Measurements from ENCODE around the gene C10orf90.

DNA sequence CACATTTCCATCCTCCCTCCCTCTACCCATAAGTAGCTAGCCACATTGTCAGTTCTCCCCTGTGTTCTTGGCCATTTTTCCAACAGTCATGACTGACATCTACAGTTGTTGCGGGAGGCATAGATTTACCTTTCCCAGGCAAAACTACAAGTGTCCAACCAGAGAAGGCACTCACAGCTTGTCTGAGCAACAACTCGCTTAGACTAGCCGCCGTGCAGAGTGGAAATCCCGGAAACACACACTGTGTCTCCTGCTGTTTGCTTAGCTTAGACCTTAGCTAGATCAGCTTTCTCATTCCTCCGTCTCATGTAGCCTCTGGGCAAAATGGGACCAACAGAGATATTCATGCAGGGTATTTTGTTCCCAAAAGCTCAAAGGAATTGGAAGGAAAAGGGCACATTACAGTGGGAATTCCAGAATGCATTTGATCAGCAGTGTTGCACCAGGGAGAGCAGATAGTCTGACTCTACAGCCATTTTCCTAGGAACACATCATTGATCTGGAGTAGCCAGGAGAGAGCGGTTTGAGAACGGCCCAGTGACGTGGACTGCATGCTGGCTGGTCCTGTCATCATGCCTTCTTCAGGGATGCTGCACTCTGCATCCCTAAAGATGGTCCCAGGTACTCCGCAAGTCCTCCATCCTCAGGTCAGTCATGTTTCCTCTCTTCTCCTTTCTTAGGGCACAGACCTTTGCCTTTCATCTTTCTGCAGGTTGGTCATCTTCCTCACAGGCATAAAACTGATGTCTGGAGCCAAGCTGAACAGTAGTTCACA is 89.4 kb downstream of the C10orf90 start:
- no peak for TF ChIP-seq EZH2 (IDR thresholded peaks at IDR 0.05)
- no peak for TF ChIP-seq POLR2AphosphoS5 (IDR thresholded peaks at IDR 0.05; ENCODE audit: borderline replicate concordance, low read depth, low read length)
- TF ChIP-seq FOXP2 (optimal IDR thresholded peaks at IDR 0.05; ENCODE audit: control extremely low read depth, extremely low read length, insufficient read depth), result no peak
